GM12878 (cell line): ENCODE results near the gene DNASE1L1.

Experiments
- NKRF ChIP-seq: fragments of 450-650 bp; conservative IDR thresholded peaks from 2 replicates; pipeline ENCODE4 v1.6.1; 2017; ENCODE audit warnings: mild to moderate bottlenecking, moderate library complexity
- TF ChIP-seq, protein P1 (sequence below), 3 experiments: IDR thresholded peaks in 2 of 3; conservative IDR thresholded peaks in 1 of 3; 2 replicates each; pipeline ENCODE4 v1.5.1; 2011; ENCODE audit warnings: low read depth in 3 of 3, low read length in 3 of 3, mild to moderate bottlenecking in 3 of 3, control low read depth in 2 of 3, moderate library complexity in 2 of 3, inconsistent platforms in 1 of 3, mixed read lengths in 1 of 3; ENCODE audit not compliant: control insufficient read depth in 2 of 3, insufficient read depth in 1 of 3; ENCODE audit errors: extremely low read depth in 1 of 3

DNA sequence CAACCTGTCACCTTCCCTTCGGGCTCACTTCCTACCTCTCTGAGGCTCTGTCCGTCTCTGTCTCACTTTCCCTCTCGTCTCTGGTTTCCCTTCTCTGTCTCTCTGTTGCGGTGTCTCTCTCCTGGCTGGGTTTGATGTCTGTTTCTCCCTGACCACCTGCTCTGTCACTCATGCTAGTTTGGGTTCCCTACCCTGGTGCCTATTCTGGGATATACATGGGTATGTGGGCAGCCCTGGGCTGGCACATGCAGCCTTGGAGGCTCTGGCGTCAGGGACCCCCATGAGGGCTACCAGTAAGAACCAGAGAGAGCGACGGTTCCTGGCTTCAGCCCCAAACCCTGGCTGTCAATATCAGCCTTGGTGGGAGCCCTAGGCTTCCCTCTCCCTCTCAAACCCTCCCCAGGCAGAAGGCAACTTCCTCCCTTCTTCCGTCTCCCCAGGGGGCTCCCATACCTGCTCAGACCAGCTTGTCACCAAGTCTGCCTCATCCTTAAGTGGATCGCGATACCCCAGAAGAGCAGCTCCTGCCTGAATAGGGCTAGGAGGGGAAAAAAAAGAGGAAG is 314 bp downstream of the DNASE1L1 start:
- TF ChIP-seq, protein P1, sequence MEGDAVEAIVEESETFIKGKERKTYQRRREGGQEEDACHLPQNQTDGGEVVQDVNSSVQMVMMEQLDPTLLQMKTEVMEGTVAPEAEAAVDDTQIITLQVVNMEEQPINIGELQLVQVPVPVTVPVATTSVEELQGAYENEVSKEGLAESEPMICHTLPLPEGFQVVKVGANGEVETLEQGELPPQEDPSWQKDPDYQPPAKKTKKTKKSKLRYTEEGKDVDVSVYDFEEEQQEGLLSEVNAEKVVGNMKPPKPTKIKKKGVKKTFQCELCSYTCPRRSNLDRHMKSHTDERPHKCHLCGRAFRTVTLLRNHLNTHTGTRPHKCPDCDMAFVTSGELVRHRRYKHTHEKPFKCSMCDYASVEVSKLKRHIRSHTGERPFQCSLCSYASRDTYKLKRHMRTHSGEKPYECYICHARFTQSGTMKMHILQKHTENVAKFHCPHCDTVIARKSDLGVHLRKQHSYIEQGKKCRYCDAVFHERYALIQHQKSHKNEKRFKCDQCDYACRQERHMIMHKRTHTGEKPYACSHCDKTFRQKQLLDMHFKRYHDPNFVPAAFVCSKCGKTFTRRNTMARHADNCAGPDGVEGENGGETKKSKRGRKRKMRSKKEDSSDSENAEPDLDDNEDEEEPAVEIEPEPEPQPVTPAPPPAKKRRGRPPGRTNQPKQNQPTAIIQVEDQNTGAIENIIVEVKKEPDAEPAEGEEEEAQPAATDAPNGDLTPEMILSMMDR (IDR thresholded peaks at IDR 0.05 in 2 of 3, conservative IDR thresholded peaks at IDR 0.05 in 1 of 3; ENCODE audit: control insufficient read depth in 2 of 3, extremely low read depth in 1 of 3, insufficient read depth in 1 of 3, low read depth in 3 of 3, low read length in 3 of 3): no peak
- TF ChIP-seq NKRF: no peak
